GM21619 (cell line): Measurements from ENCODE around the gene CYTH4.
A peak's percentile ranks its signal among the peaks of the same experiment; 100 is the strongest.
"Not testable (repeated sequence)": the region's sequence is repeated elsewhere in the genome, so short reads cannot be mapped to it uniquely, and the experiment has no call there.

ENCODE experiments used
- ATAC-seq: cut with Tn5 transposase; IDR thresholded peaks from one replicate; pipeline ENCODE4 v1.9.1; 2021; ENCODE audit not compliant: unreplicated experiment

The CYTH4 gene, protein sequence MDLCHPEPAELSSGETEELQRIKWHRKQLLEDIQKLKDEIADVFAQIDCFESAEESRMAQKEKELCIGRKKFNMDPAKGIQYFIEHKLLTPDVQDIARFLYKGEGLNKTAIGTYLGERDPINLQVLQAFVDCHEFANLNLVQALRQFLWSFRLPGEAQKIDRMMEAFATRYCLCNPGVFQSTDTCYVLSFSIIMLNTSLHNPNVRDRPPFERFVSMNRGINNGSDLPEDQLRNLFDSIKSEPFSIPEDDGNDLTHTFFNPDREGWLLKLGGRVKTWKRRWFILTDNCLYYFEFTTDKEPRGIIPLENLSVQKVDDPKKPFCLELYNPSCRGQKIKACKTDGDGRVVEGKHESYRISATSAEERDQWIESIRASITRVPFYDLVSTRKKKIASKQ

DNA sequence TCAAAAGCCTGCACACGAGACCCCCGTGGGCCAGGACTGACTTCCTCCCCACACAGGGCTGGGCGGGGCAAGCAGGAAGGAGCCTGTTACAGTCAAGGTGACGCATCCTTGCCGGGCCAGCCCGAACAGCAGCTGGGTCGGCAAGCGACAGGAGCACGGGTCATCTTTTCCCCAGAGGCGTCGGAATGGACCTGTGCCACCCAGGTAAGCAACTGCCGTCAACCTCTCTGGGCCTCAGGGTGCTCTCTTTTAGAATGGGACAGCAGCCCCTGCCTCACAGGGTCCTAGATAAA lies at the start of gene CYTH4:
CYTH4 (plus strand) TSS at position 124 of the 293 bp plus-strand sequence; CDS start at position 186, 62 bp downstream.
- no peak for ATAC-seq

DNA sequence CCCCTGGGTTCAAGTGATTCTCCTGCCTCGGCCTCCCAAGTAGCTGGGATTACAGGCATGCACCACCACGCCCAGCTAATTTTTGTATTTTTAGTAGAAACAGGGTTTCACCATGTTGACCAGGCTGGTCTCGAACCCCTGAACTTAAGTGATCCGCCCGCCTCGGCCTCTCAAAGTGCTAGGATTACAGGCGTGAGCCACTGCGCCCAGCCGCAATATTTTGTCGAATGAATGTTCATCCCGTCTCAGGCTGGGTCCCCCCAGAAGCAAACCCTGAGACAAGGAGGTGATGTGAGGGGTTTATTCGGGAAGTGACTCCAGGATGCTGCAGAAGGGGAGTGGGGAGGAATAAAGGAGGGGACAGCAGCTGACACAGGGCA lies 48.9 kb upstream of the CYTH4 start:
- not testable (repeated sequence) for ATAC-seq

DNA sequence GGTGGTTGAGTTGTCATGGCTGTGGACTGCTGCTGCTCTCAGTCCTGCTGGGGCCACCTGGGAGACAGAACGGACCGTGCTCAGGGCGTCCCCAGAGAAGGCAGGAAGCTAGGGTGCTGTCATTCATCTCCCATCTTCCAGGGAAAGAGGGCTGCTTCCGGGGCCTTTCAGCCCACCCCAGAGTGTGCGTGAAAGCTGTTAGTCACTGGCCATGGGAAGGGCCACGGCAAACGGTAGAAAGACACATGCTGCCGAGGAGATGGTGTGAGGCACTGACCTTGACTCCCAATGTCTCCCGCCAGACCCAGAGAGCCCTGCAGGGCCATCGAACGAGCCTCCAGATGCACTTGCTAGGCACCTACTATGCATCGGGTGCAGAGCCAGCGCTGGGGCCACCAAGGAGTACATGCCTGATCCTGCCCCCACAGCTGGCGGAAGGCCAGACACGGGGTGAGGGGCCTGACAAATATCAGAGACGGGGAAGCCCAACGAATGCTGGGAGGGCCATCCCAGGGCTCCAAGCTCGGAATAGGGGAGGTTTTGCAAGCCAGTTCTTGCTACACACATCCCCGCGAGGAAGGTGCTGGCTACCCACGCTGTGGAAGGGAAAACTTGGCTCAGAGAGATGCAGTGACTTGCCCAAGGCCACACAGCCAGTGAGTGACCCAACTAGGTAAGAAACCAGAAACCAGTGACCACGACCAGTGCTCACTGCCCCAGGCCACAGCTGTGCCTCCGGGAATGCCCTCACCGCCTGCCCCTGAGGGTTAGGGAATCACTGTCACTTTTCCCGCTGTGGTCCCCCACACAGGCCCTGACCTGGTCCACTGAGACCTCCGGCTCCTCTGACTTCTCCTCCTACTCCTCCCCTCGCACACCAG lies 48.3 kb upstream of the CYTH4 start:
- ATAC-seq, result no peak

DNA sequence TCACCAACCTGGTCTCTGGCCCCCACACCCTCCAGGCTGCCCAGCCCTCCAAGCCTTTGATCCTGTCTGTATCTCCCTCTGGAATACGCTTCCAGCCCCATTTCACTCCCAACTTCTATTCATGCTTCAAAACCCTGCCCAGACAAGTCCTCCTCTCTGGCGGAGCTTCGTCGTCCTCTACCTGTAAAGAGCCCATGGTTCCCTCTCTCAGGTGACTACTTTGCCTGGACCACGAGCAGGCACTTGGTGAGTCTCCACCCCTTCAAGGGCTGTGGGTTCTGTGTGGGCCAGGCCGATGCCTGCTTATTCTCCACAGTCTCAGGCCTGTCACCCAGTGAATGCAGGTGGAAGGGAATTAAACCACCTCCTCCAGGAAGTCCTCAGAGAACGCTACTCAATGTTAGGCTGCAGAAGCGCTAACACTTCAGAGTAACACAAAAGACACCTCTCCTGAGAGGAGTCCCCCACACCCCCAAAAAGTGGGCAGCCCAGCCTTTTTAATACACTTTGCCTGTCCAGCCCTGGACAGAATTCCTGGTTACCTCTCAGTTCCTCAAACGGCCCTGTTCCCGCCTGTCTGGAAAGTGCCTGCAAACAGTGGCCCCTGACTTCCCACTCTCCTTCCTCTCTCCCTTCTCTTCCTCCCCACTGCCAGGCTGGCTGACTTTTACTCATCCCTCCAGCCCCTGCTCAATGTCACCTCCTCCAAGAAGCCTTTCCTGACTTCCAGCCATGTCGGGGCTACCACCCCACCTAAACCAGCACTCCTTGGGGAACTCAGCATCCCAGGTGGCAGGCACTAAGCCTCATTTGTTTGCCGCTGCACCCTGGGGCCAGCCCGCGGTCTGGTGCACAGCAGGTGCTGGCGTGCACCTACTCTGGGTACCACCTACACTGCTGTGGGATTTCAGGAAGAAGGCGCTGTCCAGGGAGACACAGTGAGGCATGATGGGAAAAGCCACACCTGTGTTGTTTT lies 47.3 kb upstream of the CYTH4 start:
- ATAC-seq, result no peak

DNA sequence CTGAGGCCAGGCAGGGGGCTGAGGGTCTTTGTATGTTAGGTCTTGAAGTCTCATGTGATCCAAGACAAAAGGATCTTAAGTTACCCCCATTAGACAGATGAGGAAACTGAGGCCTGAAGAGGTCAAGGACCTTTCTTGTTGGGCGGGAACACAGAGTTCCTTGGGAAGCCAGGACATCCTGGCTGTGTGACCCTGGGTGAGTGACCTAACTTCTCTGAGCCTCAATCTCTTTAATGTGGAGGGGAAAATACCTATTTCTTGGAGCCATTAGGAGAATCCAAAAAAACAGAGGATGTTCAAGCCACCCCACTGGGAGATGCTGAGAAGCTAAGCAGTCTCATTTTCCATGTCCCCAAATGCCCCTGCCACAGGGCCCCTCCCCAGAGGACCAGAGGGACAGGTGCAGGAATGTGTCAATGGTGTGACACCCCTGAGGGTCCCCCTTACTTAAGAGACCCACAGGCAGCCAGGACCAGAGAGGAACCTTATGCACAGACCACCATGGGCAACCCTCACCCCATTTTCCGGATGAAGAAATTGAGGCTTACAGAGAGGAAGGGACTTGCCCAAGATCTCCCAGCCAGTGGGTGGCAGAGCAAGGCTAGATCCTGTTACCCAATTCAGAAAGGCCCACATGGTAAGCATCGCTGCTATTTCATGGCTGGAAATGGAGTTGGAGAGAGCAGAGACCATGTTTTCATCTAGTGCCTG lies 46.3 kb upstream of the CYTH4 start:
- ATAC-seq, result no peak

DNA sequence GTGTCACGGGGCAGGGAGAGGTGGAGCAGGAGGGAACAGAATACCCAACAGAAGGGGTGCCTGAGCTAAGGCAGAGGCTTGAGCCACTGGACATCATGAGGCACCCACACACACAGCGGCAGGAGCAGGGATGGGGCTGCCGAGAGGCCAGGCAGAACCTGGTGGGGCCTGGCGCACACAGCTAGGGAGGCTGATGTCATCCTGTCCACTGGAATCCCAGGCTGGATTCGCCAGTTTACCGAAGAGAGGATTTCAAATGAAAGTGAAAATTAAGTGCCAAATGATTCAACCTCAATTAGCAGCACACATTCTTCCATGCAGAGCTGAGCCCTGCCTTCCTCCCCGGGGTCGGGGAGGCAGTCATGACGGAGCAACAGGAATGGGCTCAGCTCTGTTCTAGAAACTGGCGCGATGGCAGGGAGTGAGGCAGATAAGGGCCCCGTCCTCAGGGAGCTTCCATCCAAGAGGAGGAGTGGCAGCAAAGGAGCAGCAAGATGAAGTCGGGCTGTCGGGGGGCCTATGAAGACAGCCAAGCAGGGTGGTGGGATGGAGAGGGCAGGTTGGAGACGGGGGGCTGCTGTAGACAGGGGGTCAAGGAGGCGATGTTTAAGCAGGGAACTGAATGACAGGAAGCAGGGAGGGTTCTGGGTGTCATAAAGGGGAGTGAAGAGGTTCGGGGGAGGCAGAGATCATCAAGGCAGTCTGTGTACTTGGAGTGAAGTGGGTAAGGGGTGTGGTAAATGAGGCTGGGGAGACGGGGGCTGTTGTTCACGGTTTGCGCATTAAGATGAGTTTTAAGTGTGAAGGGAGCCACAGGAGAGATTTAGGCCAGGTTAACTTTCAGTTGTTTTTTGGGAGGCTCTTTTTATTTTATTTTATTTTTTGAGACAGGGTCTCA lies 44.7 kb upstream of the CYTH4 start:
- no peak for ATAC-seq

DNA sequence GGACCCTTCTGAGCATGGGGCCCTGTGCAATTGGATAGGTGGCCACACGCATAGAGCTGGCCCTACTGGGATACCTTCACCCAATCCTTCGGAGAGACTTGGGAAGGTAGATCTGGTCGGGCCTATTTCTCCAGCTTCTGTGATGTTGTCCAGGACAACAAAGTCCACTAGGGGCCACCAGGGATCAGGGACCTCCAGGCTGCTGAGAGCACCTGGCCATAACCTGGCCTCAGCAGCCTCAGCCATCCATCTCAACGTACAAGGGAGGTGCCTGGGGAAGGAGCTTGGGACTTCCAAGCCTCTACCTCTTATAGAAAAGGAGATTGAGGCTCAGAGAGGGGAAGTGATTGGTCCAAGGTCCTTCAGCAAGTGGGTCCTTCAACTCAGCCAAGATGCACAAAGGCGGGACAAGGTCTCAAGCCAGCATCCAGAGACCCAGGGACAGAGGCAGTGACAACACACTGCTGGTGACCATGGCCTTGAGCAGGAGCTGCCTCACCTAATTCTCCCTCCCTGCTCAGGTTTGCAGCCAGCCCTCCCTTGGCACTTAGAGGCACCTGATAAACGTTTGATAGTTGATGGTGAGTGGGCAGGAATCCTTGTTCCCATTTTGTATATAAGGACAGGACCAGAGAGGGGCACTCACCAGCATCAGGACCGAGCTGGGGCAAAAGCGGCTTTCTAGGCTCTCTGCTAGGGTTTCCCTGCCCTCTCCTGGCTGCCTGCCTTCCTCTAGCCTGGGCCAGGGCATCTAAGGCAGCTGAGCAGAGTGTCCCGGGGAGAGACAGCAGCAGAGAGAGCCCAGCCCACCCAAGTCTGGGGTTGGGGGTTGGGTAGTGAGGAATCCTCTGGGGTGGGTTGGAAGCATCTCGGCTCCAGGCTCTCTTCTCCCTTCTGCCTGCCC lies 42.7 kb upstream of the CYTH4 start:
- ATAC-seq, result no peak

DNA sequence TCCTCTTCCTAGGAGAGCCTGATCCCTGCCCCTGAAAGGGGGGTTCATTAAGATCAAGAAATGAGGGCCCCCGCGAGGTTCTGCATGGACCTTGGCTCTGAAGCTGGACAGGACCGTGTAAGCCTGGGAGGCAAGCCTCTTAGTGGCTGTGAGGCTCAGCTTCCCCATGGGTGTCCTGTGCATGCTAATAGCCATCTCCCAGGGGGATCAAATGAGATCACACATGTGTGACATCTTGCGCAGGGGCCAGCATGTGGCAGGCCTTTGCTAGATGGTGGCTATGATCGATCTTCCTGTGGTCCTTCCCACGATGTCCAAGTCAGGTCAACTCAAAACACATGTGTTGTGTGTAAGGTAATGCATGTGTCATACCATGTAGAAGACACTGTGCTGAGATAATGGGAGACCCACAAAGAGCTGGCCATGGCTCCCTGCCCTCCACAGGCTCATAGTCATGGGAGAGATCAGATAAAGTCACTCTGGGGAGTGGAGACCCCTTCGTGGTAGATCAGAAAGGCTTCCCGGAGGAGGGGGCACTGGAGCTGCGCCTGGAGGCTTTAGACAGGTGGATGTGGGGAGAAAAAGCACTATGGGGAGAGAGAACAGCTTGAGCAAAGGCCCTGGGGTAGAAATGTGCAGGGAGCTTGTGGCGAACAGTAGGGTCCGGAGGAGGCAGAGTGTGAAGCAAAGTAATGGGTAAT lies 41.9 kb upstream of the CYTH4 start:
- no peak for ATAC-seq

DNA sequence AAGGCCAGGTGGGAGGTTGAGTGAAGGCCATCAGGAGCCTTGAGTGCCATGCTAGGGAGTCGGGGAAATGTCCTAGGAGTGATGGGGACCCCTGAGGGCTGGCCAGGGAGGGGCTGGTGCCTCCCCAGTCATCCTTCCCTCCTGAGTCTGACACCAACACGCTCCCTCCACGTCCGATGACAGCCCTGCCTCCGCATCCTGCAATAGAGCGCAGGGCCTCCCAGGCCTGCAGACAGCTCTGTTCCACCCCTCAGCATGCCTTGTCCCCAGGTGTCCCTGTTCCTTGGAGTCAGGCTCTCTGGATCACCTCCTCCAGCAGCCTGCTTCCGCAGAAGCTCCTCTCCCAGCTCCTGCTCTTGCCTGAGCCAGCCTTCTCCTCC lies 41.4 kb upstream of the CYTH4 start:
- no peak for ATAC-seq

DNA sequence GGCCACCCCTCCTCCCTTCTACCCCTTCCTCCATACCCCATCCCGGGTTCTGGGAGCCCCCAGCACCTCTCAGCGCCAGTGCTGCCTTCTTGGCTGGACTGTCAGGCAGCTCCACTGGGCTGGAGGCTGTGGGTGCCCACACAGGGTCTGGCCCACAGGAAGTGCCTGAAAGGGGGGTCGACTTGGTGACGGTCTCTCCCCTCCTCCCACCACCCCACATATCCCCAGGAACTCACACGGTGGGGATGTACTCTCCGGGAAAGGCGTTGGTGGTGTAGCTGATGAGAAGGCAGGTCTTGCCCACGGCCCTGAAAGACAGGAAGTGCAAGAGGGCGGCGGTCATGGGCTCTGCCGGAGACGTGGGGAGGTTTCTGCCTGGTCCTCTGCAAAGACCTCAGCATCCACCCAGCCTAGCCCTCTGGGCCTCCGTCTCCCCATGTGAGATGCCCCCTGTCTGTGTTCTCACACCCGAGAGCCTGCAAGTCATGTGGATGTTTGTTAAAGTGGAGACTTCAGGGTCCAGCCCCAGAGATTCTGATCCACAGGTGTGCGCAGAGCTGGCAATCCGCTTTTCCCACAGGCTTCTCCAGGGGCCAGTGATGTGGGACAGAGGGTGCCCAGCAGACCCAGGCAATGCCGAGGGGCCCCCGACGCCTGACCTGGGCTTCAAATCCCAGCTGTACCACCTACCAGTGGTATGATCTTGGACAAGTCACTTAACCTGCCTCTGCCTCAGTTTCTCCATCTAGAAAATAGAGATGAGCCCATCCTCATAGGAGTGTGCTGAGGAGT lies 40.8 kb upstream of the CYTH4 start:
- ATAC-seq, result no peak

DNA sequence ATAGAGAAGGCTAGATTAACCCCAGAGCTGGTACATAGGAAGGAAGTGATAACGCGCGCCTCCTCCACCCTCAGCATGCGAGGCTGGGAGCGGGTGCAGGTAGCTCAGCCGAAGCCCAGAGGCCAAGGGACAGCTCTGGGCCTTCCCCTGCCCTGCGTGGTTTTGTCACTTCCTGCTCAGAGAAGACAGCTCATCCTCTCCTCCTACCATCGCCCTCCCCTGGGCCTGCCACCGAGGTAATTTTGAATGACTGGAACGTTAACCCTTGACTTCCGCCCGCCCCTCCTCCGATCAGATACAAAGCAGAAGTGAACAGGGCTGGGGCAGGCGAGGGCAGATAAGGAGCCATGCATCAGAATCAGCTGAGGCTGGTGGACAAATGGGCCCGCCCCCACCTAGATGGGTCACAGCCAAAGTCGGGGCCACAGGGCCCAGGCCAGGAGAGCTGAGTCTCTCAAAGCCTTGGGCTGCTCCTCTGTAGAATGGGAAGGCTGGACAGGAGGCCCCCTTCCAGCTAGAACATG lies 39.9 kb upstream of the CYTH4 start:
- ATAC-seq, result peak; percentile 52

DNA sequence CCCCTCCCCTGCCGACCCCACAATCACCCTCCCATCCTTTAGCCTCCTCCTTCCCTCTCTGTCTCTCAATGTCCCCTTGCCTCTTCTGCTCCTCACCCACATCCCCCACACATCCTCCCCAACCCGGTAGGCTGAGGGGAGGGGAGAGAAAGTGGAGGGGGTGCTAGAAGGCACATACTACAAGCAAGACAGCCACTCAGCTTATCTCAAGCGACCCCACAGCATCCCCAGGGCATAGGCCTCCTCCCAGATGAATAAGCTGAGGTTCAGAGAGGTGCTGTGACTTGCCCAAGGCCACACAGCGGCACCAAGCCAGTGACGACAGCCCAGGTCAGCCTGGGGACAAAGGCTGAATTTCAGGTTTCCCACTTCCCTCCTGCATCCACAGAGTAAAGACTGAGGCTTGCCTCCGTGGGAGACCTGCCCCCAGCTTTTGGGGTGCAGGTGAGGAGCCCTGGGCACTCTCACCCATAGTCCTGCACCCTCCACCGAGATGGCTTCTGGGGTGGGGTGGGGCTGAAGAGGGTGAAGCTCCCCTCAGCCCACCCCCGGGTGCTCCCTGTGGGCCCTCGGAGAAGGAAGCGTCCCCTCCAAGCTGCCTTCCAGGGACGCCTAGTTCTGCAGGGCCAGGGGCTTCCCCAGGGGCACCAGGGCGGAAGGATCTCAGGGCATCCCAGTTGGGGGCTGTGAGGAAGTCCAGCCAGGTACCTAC lies 38.8 kb upstream of the CYTH4 start:
- no peak for ATAC-seq

DNA sequence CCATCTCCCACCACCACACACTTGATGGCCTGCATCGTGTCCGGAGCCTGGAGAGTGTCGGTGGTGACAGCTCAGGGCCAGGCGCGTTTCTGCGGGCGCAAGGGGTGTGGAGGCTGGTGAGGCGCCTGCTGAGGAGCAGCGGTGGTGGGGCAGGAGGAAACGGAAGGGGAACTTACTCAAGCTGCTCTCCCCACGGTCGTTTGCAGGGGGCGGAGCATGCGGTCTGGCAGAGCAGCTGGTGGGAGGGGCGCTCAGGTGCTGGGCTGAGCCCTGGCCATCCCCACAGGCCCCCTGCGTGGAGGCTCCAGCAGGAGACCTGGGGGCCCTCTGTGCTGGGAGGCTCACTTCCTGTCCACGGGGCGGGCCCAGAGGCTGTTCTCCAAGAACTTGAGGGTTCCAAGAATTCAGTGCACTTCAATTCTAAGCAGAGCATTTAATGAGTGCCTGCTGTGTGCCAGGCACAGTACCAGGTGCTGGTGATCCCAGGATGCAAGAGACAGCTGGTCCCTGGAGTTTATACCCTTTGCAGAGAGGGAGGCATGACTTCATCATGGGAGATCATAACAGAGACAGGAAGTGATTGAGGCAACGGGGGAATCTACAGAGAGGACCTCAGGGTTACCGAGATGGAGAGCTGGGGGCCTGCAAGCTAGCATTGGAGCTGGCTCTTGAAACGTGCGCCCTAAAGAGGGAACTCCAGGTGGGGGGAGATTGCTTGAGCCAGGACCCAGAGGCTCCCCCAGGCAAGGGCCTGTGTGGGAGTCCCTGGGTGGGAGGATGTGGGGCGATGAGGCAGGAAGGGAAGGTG lies 38.0 kb upstream of the CYTH4 start, which contains the start of gene RAC2:
RAC2 (minus strand) TSS at position 156 of the 808 bp plus-strand sequence; CDS start at position 35, 121 bp downstream.
- ATAC-seq, result peak; percentile 34

DNA sequence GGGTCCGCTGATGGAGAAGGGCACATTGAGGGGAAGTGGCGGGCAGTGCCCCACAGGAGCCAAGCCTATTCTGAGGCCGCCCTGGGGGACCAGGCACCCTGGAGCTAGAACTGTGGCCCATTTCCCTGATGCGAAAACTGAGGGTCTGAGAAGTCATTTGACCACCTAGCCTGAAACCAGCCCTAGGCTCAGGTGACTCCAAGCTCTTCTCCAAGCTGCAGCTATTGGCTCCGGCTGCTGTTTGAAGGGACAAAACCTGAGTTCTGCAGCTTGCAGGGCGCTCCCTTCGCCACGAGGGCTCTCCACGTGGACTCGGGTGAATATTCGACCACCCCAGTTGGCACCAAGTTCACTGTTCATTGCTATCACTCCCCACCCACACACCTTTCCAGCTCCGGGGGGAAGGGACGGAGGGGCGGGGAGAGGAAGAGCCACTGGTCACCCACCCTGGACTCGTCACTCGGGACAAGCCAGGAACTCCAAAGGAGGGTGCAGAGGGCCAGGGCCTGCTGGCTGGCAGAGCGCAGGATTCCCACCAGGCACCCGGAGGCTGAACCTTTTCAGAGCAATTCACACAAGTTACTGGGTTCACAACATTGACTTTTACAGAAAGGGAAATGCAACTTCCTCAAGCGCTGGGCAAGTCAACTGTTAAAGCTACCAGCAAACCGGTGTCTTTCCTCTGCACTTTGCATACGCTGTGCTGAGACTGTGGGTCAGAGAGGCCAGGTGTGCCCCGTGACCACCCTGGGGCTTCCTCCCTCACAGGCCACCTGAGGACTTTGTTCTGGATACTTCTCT lies 37.2 kb upstream of the CYTH4 start:
- ATAC-seq, result peak; percentile 35
